Caki2 (cell line): ENCODE results near the gene TMEM134. TPM values are rescaled to one million over a fixed set of nuclear protein-coding genes. Genes with fewer than 3 reads are reported as not detected.
A peak's percentile ranks its signal among the peaks of the same experiment; 100 is the strongest.
"Not testable (repeated sequence)": the region's sequence is repeated elsewhere in the genome, so short reads cannot be mapped to it uniquely, and the experiment has no call there.

Experiments used
- DNase-seq: peaks from one replicate; pipeline ENCODE4 v3.0.0-alpha.2; 2015; ENCODE audit warnings: low read depth
- in situ Hi-C: cut with HindIII; loops from 2 replicates; pipeline ENCODE4 v1.10.0; 2016; ENCODE audit warnings: low sequenced_read_pairs, low pct_unique_long_range_greater_than_20kb, mixed read lengths
- total RNA-seq: library from RNA; depleted of rRNA; stranded (reverse); fragments of >200 nt; shearing (Covaris generic); gene quantifications from 2 replicates; pipeline ENCODE4 v1.2.3, GENCODE V29; 2014; ENCODE audit warnings: low replicate concordance

TMEM134 gene
- total RNA-seq, 1 experiment from 2014 or later = 100 TPM

DNA sequence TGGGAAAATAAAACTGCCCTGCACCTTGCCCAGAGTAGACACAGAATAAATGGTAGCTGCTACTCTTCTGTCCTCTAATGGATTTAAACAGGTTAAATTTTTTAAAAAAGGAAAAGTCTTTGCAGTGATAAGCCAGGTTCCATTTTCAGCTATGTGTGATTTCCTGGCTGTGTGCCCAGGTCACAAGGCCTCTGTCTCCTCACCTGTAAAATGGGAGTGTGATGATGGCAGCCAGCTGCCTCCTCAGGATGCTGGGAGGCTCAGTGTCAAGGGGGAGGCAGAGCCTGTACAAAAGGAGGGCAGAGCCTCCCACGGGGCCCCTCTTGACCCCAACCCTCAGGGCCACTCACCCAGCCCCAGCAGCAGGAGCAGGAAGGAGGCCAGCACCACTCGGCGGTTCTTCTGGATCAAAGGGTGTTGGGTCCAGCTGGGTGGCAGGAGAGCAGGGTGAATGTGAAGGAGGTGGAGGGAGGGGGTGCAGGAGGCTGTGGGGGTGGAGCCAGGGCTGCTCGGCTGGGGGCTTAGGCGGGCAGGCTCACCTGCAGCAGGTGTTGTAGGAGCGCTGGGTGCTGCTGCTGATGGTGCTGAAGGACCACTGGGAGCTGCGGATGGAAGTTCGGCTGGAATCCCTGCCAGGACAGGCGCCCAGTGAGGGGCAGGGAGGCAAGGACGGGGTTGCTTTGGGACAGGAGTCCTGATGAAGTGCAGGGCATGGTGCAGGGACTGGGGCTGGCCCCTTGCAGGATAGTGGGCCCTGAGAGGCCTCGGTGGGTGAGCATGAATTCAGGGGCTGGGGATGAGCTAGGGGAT, 1.9 kb downstream of the TMEM134 start:
- in situ Hi-C loops = no loop called here
- no peak for DNase-seq

- in situ Hi-C loops = no loop called here
- DNase-seq = no peak
Observed at GRCh38 chr11:67466367-67466766, 2.7 kb downstream of the TMEM134 start.

DNA sequence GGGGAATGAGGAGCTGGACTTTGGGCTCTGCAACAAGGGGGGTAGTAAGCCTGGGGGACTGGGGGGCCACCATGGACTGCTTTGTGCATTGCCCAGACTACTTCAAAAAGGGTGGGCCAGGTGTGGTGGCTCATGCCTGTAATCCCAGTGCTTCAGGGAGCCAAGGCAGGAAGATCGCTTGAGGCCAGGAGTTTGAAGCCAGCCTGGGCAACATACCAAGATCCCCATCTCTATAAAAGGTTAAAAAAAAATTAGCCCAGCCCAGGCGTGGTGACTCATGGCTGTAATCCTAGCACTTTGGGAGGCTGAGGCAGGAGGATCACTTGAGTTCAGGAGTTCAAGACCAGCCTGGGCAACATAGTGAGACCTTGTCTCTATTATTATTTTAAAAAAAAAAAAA, 3.5 kb downstream of the TMEM134 start:
- DNase-seq, in situ Hi-C loops: not testable (repeated sequence)

DNA sequence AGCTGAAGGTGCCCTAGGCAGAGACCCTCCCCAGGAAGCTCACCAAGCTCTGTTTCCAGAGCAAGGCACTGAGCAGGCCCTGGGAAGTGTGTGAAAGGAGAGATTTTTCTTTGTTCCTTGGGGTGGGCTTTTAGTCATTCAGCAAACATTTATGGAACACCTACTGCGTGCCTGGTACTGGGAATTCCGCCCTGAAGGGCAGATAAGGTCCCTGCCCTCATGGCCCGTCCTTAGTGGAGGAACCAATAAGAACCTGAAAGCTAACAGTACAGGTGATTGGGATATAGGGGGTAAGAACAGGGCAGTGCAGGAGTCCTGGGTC, 3.9 kb downstream of the TMEM134 start:
- peak; percentile 28 for DNase-seq
- in situ Hi-C loops = no loop called here

GRCh38 chr11:67464411-67465188, 4.5 kb downstream of the TMEM134 start:
- in situ Hi-C loops = no loop called here
- peak; percentile 80 for DNase-seq

DNA sequence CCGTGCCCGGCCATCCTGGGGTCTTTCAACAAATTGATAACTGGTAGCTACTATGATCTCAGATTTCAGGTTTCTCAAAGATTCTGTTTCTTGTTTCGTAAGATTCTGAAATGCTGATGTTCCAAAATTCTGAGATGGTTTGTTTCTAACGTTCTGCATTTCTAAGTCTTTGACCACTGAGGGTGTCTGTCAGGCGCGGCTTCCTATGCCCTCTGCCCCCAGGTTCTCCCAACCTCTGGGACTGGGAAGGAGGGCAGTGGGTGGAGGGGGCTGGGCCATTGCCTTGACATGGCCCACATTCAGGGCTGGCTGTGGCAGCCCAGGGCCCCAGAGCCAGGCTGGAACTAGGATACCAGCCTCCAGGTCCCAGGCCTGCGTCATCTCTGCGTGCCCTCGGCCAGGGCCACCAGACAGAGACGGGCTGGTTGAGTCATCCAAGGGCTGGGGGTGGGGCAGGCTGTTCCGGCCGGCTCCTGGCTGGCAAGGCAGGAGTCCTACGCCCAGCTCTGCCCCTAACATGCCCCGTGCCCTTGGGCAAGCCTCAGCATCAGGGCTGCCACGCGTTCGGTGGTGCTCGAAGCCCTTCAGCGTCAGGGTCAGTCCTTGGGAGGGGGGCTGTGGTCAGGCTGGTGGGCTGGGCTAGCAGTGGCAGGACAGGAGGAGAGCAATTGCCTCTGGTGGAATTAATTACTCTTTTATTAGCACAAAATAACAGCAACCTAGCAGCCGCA, 5.2 kb downstream of the TMEM134 start:
- in situ Hi-C loops = no loop called here
- peak; percentile 81 for DNase-seq

DNA sequence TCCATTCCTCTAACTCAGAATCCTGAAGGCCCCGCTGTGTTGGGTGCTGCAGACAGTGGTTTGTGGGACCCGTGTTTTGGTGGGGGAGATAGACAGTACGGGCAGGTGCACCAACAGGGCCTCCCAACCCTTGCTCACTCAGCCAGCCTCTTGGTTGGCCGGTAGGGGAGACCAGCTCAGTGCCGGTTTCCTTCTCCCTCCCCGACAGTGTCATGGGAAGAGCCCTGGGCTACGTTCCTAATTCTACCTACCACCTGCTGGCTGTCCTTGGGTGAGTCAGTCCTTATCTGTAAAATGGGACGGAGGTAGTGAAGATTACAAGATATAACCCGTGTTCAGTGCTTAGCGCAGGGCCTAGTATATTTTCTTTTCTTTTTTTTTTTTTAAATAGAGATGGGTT, 5.9 kb downstream of the TMEM134 start:
- in situ Hi-C loops = no loop called here
- DNase-seq = no peak

DNA sequence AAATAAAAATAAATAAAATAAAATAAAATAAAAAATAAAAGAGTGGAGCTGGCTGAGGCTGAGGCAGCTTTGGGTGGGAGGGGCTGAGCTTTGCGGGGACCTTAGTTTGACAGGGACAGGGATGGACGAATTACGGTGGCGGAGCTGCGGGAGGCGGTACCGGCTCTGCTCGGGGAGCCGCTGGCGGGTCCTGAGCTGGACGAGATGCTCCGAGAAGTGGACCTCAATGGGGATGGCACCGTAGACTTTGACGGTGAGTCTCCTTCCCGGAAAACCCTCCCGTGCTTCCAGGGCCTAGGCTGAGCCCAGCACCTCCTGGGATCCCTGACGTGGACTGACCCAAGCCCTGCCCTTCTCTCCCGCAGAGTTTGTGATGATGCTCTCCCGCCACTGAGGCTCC, 10.8 kb downstream of the TMEM134 start:
- no peak for DNase-seq
- in situ Hi-C loops = no loop called here

DNA sequence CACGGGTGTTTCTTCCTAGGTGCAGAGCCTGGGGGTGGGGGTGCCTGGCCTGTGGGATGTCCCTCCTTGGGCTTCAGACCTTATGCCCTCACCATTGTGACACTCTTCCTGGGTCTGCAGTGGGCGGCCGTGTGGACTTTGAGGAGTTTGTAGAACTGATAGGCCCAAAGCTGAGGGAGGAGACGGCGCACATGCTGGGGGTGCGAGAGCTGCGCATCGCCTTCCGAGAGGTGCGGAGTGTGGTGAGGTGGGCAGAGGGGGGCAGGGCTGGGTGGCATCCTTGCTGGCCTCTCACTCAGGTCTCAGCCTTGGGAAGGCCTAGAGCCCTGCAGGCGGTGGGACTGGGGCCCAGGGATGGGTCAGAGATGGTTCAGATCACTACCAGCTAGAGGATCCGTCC, 11.6 kb downstream of the TMEM134 start:
- DNase-seq = no peak
- in situ Hi-C loops = no loop called here

- DNase-seq = no peak
- in situ Hi-C loops = no loop called here
Observed at GRCh38 chr11:67456068-67456705, 12.9 kb downstream of the TMEM134 start.

DNA sequence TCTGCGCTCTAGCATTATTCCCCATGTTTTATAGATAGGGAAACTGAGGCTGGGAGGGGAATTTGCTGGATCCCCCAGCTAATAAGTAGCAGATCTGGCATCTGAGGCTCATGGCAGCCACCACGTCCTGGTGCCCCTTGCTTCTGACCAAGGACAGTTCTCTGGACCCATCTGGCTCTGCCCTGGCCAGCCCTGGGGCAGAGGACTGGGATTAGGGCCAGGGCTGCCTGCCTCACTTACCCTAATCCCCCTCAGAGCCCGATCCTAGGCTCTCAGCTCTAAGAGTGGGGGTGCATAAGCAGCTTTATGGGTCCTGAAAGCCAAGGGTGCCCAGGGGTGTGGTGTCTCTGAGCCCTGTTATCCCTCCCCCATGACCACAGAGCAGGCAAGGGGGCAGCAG, 14.0 kb downstream of the TMEM134 start, which contains the start of gene CABP4:
TSS of gene CABP4 (plus strand) at position 301 of the 400 bp plus-strand sequence. CDS start at position 371, 70 bp downstream.
- DNase-seq = no peak
- in situ Hi-C loops = no loop called here

DNA sequence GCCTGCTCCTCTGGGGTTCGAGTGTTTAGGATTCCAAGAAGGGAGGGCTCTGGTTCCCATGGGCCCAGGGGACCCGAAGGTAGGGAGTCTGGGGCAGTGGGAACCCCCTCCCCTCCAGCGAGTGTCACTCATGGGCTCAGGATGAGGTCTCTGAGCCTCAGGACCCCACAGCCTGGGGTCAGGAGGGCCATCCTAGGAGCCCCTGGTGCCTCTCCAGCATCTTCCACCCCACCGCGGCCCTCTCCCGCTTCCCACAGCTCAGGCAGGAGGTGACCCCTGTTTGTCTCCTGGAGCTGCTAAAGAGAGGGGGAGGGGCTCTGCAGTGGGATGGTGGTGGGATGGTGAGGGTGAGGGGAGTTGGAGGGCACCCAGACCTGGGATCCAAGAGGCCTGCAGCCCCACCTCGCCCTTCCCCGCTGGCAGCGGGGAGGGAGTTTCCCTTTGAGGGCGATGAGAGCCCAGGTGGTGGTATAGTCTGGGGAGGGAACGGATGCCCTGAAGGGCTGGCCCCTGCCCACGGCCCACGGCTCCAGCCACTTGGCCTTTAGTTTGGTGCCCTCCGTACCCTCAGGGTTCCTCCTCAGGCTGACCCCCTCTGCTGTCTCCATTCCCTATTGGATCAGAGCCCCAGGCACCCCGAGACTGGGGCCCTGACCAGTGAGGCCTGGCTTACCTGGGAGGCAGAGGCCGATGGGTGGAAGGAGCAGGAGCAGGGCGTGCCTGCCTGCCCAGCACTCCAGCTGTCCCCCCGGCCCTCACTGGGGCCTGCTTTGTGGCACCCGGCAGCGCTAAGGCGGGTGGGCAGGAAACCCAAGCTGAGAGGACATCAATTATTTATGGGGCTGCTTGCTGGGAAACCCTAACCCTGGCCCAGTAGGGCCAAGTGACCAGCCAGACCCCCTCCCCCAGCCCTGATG, 15.0 kb downstream of the TMEM134 start:
- DNase-seq = no peak
- in situ Hi-C loops = no loop called here

- DNase-seq = peak; percentile 54
- in situ Hi-C loops = no loop called here
Observed at GRCh38 chr11:67452141-67452952, 16.7 kb downstream of the TMEM134 start, which contains the start of gene GPR152. GPR152 (minus strand) TSS chr11:67452729; CDS start chr11:67452724, 5 bp downstream.

- in situ Hi-C loops = no loop called here
- DNase-seq = no peak
Observed at GRCh38 chr11:67451658-67451976, 17.4 kb downstream of the TMEM134 start.

- in situ Hi-C loops = no loop called here
- no peak for DNase-seq
Observed at GRCh38 chr11:67450796-67451657, 18.0 kb downstream of the TMEM134 start.
